DMS153 treated with DMSO at 0.1 percent for 48 hours (cell line): Measurements from ENCODE around the gene SDR42E2.
"Not testable (repeated sequence)": the region's sequence is repeated elsewhere in the genome, so short reads cannot be mapped to it uniquely, and the experiment has no call there.

ENCODE experiments used
- DNase-seq: peaks from one replicate; lab custom pipeline; 2025; ENCODE audit not compliant: unreplicated experiment; lab: John Stamatoyannopoulos, UW

The SDR42E2 gene

GRCh38 chr16:22210285-22210684 is 48.0 kb downstream of the SDR42E2 start:
- no peak for DNase-seq

DNA sequence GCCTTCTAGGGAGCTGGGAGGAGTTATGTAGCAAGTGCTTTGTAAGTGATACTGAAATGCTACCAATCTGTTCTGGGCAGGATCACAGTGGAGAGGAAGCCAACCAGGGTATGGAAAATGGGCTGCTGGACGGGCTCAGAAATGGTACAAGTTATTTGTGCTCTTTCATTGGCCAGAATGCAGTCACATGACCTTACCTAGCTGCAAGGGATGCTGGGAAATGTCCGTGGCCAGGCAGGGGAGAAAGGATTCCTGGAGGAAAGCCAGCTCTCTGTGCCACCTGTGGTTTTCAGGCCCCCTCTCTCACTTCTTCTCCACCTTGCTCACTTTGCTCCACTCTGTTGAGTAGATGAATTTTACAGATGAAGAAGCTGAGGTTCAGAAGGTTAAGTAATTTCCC is 48.5 kb downstream of the SDR42E2 start:
- no peak for DNase-seq

GRCh38 chr16:22213236-22213635 is 50.9 kb downstream of the SDR42E2 start:
- DNase-seq, result no peak

DNA sequence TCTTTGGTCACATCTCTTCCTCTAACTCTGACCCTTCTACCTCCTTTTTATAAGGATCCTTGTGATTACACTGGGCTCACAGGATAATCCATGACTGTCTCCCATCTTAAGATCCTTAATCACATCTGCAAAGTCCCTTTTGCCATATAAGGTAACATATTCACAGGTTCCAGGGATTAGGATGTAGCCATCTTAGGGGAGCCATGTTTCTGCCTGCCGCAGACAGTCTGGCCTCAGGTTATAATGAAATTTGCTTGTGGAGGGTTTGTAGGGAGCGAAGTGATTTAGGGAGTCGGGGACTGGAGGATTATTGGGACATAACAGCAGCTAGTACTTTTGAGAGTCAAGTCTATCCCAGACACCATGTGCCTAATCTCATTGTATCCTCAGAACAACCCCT is 51.5 kb downstream of the SDR42E2 start:
- DNase-seq, result no peak

DNA sequence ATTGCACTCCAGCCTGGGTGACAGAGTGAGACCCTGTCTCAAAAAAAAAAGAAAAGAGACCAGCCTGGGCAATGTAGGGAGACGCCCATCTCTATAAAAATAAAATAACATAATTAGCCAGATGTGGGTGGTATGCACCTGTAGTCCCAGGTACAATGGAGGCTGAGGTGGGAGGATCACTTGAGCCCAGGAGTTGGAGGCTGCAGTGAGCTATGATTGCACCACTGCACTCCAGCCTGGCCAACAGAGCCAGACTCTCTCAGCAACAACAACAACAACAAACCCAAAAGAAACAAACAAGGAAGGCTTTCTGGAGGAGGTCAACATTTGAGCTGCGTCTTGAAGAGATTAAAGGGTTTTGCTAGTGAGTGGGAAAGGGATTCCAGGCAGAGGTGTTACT is 52.1 kb downstream of the SDR42E2 start:
- DNase-seq, result no peak

GRCh38 chr16:22214889-22215288 is 52.6 kb downstream of the SDR42E2 start:
- no peak for DNase-seq

DNA sequence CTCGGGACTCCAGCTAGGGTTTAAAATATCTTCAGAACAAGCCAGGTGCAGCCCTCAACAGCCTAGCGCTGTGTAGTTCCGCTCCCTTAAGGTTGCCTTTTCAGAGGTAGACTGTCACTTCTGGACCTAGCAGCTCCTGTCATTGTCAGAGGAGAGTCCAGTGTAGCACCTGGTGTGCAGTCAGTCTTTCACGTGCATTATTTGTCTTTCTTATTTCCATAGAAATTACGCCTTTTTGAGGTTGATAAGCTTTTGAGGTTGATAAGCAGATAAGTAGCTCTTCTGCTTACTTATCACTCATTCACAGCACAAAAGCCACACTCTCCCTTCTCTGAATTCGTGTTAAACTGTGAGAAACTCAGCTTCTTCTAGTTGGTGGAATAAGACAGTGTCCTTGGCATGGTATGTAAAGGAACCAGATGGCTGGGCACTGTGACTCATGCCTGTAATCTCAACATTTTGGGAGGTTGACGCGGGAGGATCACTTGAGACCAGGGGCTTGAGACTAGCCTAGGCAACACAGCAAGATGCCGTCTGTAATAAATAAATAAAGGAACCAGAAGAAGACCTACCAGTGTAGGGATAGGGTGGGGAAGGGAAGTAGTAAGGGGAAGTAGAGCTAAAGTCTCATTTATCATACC is 54.0 kb downstream of the SDR42E2 start:
- no peak for DNase-seq

- not testable (repeated sequence) for DNase-seq
These were observed 54.5 kb downstream of the SDR42E2 start for GRCh38 chr16:22216832-22217225.

DNA sequence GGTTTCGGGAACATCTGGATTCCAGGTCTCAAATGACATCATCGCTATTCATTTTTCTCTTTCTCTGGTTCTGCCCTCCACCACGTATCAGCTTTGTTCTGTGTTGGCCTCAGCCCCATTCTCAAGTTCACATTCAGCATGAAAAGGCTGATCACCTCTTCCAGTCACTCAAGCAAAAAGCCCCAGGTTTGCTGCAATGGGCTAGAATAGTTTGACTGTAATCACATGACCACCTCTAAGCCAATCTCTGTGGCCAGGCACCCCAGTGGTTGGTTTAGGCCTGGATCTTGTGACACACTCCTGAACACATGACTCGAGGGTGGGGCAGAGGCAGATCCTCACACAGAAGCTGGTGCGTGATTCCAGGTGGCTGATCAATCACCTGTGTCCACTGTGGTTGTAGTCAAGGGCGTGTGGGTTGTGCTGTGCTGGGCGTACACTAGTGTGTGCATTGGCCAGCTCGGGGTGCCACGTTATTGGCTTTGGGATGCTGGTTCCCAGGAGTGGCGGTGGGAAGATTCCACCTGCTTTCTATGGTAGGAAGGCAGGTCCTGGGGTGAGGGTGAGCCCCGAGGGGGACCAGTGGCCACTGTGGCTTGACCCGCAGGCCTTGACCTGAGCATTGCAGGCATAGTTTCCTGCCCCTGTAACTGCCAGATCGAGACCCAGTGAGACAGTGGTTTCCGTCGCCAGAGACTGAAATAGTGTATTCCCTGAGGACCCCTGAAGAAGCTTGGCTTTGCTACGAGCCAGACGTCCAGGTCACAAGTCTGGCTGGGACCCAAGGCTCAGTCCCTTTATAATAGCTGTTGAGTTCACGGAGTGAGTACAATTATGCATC is 55.8 kb downstream of the SDR42E2 start:
- DNase-seq, result no peak

DNA sequence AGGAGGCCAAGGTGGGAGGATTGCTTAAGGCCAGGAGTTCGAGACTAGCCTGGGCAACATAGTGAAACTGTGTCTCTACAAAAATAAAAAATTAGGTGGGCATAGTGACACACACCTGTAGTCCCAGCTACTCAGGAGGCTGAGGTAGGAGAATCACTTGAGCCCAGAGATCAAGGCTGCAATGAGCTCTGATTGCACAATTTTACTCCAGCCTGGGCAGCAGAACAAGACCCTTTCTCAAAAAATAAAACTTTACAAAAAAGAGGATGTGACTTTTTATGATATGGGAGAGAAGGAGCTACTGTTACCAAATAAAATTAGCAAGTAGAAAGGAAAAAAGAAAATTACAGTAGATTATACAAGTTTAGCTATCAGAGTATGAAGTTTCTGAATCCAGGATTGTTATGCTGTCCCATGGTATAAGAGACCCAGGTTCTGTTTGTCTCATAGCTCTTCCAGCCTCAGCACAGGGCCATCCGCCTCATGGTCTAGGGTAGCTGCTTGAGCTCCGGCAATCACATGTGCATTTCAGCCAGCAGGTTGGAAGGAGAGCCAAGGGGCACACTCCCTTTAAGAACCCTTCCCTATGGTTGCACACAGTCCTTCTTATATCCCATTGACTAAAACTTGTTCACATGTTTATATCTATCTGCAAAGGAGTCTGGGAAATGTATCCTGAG is 57.2 kb downstream of the SDR42E2 start:
- no peak for DNase-seq

GRCh38 chr16:22220069-22220440 is 57.7 kb downstream of the SDR42E2 start:
- no peak for DNase-seq

DNA sequence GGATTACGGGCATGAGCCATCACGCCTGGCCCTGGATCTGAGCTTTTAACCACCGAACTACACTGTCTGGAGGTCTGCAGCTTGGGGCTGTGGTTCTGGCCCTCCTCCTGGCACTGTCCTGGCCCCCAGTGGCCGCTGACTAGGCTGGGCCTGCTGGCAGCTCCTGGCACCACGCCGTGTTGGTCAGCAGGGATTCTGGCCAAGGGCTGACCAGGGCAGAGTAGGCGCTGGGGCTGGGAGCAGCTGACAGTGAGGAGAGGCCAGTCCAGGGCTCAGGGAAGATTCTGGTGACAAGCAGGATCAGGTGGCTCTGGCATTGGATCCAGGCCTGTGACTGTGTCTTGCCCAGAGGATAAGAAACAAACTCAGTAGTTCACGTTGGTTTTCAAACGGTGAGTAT is 58.4 kb downstream of the SDR42E2 start:
- no peak for DNase-seq

- DNase-seq, result no peak
These were observed 59.7 kb downstream of the SDR42E2 start for GRCh38 chr16:22222006-22222405.

DNA sequence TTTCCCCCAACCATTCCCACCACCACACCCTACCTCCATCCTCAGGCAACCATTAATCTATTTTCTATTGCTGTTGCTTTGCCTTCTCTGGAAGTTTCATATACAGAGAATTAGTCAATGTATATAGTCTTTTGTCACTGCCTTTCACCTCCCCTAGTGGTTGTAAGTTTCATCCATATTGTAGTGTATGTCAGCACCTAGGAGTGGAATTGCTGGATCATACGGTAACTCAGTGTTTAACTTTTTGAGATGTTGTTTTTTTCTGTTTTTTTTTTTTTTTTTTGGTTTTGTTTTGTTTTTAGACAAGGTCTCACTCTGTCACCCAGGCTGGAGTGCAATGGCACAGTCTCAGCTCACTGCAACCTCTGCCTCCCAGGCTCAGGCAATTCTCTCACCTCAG is 60.7 kb downstream of the SDR42E2 start:
- DNase-seq, result no peak

DNA sequence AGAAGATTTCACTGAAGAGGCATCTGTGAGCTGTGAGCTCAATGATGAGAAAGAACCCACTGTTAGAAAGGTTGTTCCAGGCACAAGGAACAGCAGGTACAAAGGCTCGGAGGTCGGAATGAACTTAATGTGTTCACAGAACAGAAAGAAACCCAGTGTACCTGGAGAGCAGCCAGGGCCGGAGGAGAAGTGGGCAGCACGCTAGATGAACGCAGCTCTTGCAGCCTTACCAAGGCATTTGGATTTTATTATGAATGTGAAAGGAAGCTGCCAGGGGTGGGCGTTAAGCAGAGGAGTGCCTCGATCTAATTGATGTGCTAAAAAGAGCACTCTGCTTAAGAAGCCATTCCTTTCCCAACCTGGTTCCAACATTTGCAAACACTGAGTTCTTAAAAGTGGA is 62.8 kb downstream of the SDR42E2 start:
- no peak for DNase-seq

GRCh38 chr16:22229889-22230288 is 67.6 kb downstream of the SDR42E2 start:
- no peak for DNase-seq

DNA sequence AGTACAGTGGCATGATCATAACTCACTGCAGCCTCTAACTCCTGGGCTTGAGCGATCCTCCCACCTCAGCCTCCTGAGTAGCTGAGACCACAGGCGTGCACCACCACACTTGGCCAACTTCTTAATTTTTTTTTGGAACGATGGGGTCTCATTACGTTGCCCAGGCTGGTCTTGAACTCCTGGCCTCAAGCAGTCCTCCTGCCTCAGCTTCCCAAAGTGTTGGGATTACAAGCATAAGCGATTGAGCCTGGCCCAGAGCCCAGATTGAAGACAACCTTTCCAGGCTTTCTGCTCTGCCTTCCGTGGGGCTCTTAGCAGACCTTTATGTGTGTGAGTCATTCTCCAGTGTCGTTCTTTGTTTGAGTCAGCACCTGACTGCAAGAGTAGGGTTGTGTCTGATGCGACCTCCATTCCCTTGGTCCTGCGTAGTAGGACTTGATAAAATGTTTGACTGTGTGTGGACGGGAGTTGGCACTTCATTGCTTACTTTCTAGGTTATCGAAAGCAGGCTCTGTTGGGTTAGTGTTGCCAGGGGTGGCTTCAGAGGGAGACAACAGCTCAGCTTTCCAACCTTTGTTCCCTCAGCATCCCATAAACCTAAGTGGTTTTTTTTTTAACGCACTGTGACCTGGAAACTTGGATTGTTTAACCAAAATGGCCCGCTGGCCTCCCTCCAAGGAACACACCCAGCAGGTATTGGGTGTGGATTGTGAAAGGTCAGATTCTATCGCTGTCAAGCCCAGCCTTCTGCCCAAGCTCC is 70.2 kb downstream of the SDR42E2 start:
- peak; percentile 95 for DNase-seq

- no peak for DNase-seq
These were observed 70.7 kb downstream of the SDR42E2 start for GRCh38 chr16:22233037-22233372.

GRCh38 chr16:22235839-22236745 is 73.8 kb downstream of the SDR42E2 start:
- no peak for DNase-seq

DNA sequence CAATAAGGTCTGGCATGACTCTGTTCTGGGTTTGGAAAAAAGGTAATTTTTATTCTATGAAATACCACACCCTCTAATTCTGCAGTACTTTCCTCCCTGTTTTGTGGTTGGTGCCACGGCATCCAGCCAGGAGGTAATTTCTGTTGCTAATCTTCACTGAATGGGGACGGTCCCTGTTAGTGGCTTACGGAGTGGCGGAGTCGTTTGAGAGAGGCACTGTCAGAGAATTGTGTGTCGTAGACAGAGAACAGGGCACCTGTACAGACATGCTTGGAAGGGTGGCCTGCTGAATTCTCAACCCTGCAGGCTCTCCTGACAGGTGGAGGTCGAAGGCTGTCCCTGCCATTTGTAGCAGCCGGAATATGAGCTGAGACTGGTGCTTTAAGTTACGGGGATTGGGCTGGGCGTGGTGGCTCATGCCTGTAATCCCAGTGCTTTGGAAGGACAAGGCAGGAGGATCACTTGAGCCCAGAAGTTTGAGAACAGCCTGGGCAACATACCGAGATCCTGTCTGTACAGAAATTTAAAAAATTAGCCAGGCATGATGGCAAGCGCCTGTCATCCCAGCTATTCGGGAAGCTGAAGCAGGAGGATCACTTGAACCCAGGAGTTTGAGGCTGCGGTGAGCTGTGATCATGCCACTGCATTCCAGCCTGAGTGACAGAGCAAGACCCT is 77.0 kb downstream of the SDR42E2 start:
- DNase-seq, result no peak
